HG03097 (cell line): ENCODE results near the gene FHOD3.

Experiments used
- ATAC-seq: cut with Tn5 transposase; IDR thresholded peaks from one replicate; pipeline ENCODE4 v1.9.1; 2021; ENCODE audit not compliant: unreplicated experiment, low FRiP score

Gene FHOD3

DNA sequence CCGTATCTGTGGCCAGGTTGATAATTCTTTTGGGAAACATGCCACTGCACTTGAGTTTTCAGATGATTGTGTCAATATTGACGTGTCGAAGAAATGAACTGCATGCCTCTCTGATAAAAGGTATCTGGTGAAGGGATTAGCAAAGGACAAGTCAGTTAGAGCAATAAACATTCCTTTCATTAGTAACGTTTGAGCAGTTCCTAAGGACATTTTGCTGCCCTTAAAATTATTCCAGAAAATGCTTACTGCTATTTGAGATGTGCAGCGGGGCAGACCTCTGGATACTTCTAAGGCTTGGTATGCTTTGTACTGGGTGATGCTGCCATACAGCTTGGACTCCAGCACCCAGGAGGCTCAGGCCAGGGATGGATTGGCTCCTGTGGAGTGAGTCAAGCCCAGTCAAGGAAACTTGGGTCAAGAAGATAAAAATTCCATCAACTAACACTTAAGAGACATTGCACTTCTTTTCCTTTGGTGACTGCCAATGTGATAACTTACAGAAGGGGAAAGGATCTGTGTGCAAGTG, 166.7 kb downstream of the FHOD3 start:
- no peak for ATAC-seq

DNA sequence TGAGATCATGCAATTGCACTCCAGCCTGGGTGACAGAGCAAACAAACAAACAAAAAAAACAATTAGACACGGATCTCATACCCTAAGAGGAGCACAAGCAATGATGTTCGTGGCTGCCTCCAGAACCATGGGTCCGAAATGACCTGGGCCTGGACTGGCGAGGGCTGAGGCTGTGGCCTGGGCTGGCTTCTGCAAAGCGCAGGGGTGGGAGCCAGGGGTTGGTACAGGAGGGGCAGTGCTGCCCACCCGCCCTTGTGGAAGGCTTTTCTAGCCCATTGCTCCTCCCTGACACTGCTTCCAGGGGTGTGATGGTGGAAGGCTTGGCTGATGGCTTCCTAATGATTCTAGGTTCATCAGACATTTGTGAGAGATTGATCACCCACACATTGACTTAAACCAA, 167.8 kb downstream of the FHOD3 start:
- ATAC-seq = no peak

- ATAC-seq = no peak
Measured at GRCh38 chr18:36465970-36466369, 168.5 kb downstream of the FHOD3 start.

DNA sequence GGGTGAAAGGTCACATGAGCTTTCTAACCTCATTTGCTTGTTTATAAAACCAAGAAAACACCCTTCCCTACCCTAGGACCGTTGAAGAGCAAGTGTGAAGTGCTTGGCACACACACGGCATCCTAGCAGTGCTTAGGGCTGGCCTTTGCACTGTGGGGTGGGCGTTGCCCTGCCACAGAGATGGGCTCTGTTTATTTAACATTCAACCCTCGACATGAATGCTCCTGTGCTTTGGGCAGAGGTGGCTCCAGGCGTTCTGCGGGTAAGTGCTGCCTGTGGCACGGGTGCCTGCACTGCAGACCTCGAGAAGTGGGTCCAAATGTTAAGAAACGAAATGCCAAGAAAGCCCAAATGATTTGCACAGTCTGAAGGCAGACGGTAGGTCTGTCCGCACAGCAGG, 170.1 kb downstream of the FHOD3 start:
- no peak for ATAC-seq

DNA sequence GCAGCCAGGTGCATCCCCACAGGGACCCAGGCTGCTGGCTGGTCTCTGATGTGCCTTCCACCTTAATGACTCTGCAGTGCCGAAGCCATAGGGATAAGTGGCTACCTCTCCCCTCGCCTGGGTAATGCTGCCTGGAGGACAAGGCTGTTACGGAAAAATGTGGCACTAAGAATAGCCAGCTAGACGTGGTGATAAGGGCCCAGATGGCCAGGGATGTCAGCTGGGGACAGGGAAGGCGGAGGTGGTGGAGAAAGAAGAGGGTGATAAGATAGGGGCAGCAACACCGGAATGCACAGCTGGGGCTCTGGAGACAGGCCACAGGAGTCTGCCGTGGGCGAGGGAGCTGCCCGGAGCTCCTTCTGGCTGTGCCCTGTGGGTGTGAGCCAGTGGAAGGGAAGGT, 170.6 kb downstream of the FHOD3 start:
- no peak for ATAC-seq

- ATAC-seq = no peak
Measured at GRCh38 chr18:36469461-36469860, 171.9 kb downstream of the FHOD3 start.

- no peak for ATAC-seq
Measured at GRCh38 chr18:36470896-36471295, 173.4 kb downstream of the FHOD3 start.

GRCh38 chr18:36471393-36471792, 173.9 kb downstream of the FHOD3 start:
- ATAC-seq = no peak

DNA sequence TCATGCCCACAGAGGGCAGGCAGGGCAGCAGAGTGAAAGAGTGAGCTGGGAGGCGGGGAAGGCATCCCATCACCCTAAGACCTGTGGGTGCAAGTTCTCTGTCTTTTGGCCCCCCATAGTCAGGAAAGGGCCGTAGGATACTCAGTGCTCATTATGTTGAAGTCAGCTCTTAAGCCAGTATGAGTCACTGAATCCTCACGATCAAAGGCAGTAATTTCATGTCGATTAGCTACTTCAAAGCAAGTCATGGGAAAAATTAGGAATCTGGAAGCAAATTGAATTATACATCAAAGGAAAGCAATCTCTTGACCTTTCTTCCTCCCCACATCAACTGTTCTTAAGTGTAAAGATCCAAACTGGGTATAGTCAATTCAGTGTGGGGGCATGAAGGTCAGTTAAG, 178.9 kb downstream of the FHOD3 start:
- ATAC-seq = no peak

DNA sequence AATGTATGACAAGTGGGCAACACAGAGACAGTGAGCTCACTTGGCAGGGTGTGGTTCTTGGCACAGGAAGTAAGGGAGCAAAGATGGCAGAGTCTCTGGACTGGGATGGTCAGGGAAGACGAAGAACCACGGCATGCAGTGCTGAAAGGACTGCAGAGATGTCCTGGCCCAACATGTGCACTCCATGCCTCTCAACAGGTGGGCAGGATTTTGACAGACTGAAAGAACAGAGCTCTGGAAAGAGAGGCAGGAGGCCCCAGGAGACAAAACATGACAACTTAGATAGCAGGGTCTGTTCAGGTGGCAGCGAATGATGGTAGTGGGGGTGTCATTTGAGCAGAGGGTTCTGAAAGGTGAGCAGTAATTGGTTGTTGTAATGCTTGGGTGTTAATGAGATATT, 180.3 kb downstream of the FHOD3 start:
- ATAC-seq = no peak

- ATAC-seq = no peak
Measured at GRCh38 chr18:36481201-36481657, 183.7 kb downstream of the FHOD3 start.

DNA sequence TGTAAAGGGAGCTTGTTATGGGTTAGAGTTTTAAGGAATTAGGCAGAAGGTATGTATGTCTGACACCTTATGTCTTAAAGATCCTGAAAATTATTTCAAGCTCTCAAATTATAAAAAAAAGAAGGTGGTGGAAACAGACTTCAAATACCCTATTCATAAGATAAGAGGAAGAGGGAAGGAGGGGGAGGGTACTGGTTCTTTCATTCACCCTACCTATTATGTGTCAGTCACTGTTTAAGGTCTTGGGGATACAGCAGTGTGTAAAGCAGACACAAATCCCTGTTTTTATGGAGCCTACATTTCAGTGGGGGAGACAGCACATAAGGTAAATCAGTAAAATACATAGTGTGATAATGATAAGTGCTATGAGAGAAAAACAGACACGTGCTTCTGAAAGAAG, 184.4 kb downstream of the FHOD3 start:
- no peak for ATAC-seq

DNA sequence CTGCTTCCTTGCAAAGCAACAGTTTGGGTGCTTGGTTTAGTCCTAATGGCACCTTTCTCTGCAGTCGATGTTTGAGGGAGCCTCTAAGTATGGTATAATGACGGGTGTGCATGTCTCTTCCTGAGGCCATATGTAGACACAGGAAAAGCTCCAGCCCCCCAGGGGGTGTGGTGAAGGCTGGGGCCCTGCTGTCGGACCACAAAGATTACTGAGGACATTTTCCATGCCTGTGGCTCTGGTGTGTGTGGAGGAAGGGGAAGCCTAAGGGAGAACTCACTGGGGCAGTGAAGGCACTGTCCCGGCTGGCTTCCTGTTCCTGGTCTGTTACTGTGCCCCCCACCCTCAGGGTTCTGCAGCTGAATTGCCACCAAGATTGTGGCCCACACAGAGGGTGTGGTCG, 187.1 kb downstream of the FHOD3 start:
- no peak for ATAC-seq

GRCh38 chr18:36485772-36486171, 188.3 kb downstream of the FHOD3 start:
- no peak for ATAC-seq

- ATAC-seq = no peak
Measured at GRCh38 chr18:36488131-36488530, 190.6 kb downstream of the FHOD3 start.

DNA sequence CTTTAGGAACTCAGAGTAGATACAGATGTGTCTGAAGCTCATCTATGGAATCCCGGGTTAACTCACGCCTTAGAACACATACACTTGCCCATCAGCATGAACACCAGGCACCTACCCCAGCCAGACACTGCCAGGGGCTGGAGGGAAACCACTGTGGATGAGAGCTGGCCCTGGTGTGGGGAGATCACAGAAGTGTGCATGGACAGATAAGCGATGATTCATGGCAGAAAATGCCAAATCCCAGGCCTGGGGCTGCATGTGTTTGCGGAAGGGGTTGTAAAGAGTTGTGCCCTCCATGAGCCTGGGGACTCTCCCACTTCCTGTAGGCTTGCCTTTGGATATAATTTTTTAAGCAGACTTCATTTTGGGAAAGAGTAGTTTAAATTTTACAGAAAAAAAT, 193.4 kb downstream of the FHOD3 start:
- no peak for ATAC-seq

DNA sequence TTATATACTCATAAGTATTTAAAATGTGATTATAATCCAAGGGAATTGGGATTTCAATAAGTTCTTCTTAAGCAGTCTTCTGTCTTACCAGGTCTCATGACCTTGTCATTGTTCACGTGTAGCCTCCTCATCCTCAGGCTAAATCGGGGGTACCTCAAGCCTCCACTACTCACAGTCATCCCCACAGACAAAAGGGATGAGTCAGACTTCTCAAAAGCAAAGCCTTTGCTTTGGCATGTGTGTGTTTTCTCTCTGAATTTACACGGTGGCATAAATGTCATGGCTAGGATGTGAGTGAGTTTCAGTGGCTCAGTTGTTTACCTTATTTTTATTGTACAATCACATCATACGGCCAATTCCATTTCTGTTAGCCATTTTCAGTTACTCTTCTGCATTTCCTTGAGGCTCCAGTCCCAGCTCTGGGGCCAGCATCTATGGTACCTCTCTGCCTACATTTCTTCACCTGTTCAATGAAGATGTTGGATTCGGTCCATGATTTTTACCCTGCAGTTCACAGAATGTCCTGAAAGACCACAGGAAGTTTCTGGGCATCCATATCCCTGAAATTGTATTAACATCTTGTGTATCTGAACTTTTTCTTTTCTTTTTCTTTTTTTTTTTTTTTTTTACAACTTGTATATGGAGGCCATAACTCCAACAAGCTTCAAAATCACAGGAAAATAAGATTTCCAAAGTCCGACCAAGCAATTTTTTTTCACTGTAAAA, 195.3 kb downstream of the FHOD3 start:
- ATAC-seq = no peak

GRCh38 chr18:36493349-36494159, 196.0 kb downstream of the FHOD3 start:
- ATAC-seq = no peak

DNA sequence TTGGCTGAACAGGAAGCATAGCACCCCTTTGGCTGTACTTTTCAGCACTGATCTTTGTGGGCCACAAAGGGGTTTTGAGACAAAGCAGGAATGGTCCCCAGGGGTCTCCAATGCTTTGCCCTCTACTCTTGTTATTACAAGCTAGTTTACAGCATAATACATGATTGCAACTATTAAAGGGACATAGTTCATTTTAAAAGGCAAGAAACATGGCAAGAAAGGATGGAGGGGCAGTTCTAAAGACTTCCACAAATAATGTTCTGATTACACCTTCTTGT, 196.6 kb downstream of the FHOD3 start:
- no peak for ATAC-seq

DNA sequence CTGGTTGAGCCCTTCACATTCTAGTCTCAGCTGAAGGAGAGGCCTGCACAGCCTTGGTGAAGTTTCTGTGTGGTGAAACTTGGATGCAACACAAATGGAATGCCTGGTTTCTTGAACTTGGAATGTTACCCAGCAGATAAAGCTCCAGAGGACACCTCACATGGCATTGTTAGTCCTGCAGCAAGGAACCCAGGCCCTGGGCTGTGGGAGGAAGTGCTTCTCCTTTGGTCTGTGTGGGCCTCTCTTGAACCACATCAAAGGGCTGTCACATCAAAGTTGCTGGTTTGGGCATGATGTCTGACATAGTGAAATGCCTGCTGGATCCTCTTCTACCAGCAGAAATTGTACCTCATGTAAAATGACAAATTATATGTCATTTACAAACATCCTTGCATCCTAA, 198.5 kb downstream of the FHOD3 start:
- no peak for ATAC-seq

GRCh38 chr18:36499938-36500337, 202.4 kb downstream of the FHOD3 start:
- peak; percentile 98 for ATAC-seq

DNA sequence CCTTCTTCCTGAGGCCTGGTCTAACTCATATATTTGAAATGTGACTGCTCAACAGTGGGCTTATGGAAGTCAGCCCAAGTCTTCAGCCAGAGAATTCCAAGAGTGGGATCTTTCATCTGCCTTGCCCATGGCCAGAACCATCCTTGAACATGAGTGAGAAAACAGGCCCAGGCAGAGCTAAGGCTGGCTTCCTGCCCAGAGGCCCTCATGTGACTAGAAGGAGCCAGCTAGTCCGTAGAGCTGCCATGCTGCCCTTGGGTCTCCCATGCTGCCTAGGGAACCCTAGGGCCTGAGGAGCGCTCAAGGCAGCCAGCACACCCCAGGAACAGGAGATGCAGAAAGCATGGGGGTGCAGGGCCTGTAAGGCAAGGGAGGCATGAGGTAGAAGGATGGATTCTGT, 203.6 kb downstream of the FHOD3 start:
- ATAC-seq = no peak
